HUES6 (cell line): ENCODE measurements around the gene NEU2.

Source experiments
- H3K27ac ChIP-seq: 2 replicates; pipeline ENCODE4 v1.7.0; 2013; ENCODE audit warnings: low read depth, mild to moderate bottlenecking, low read length, inconsistent platforms
- H3K27me3 ChIP-seq: 2 replicates; pipeline ENCODE4 v1.6.1; 2013; ENCODE audit warnings: low read length; ENCODE audit not compliant: control insufficient read depth, insufficient read depth
- H3K36me3 ChIP-seq: 2 replicates; pipeline ENCODE4 v1.6.1; 2013; ENCODE audit warnings: low read length; ENCODE audit not compliant: control insufficient read depth, insufficient read depth
- H3K4me1 ChIP-seq: 2 replicates; pipeline ENCODE4 v1.6.1; 2013; ENCODE audit warnings: low read length; ENCODE audit not compliant: control insufficient read depth, insufficient read depth
- H3K4me3 ChIP-seq: 2 replicates; pipeline ENCODE4 v1.5.1; 2013; ENCODE audit warnings: low read depth, low read length
- H3K9ac ChIP-seq: one replicate; pipeline ENCODE4 v1.6.1; 2013; ENCODE audit warnings: mild to moderate bottlenecking, low read length
- H3K9me3 ChIP-seq: 2 replicates; pipeline ENCODE4 v1.6.1; 2013; ENCODE audit warnings: low read depth, low read length; ENCODE audit not compliant: control insufficient read depth, insufficient read depth

NEU2 gene

GRCh38 chr2:233072838-233073237, 40.4 kb downstream of the NEU2 start:
- no peak overlapping the region for H3K4me3 ChIP-seq
- H3K9me3 ChIP-seq, result peaks cover 2% of the 10 kb centered on the region; the same call in 1 of the 2 replicates
- H3K9ac ChIP-seq, result no peak overlapping the region
- peaks cover 19% of the 10 kb centered on the region for H3K4me1 ChIP-seq
- no peaks in the 10 kb centered on the region for H3K36me3 ChIP-seq
- no peak overlapping the region for H3K27ac ChIP-seq
- H3K27me3 ChIP-seq, result no peaks in the 10 kb centered on the region

GRCh38 chr2:233074106-233074505, 41.6 kb downstream of the NEU2 start:
- Histone ChIP-seq H3K27ac (no peak overlapping the region), H3K27me3 (no peaks in the 10 kb centered on the region), H3K4me1 (peaks cover 19% of the 10 kb centered on the region), H3K36me3 (no peaks in the 10 kb centered on the region), H3K9me3 (peaks cover 2% of the 10 kb centered on the region; the same call in 1 of the 2 replicates), H3K4me3 (no peak overlapping the region), H3K9ac (no peak overlapping the region)

GRCh38 chr2:233075141-233075965, 42.9 kb downstream of the NEU2 start:
- Histone ChIP-seq H3K36me3 (no peaks in the 10 kb centered on the region), H3K9me3 (peaks cover 2% of the 10 kb centered on the region; the same call in 1 of the 2 replicates), H3K4me1 (peaks cover 19% of the 10 kb centered on the region), H3K4me3 (no peak overlapping the region), H3K27ac (no peak overlapping the region), H3K27me3 (no peaks in the 10 kb centered on the region), H3K9ac (no peak overlapping the region)

GRCh38 chr2:233075966-233076339, 43.5 kb downstream of the NEU2 start:
- H3K27me3 ChIP-seq, result no peaks in the 10 kb centered on the region
- no peak overlapping the region for H3K9ac ChIP-seq
- no peak overlapping the region for H3K4me3 ChIP-seq
- peaks cover 2% of the 10 kb centered on the region; the same call in 1 of the 2 replicates for H3K9me3 ChIP-seq
- H3K27ac ChIP-seq, result no peak overlapping the region
- H3K4me1 ChIP-seq, result peaks cover 19% of the 10 kb centered on the region
- no peaks in the 10 kb centered on the region for H3K36me3 ChIP-seq

DNA sequence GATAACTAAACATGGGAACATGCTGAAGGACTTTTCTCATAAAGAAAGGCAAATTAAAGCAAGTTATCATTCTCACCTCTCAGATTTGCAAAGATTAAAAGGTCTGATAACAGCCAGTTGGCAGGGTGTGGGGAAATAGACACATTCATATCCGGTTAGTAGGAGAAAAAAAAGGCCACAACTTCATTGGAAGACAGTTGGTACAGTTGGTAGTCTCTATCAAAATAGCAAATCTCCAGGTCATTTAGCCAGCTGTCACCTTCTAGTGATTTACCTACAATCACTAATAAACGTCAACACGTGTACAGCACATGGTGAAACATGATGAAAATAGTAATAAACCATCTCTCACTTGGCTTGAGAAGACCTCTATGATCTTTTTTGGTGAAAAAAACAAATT, 44.3 kb downstream of the NEU2 start:
- H3K9ac ChIP-seq, result no peak overlapping the region
- no peak overlapping the region for H3K27ac ChIP-seq
- H3K27me3 ChIP-seq, result no peaks in the 10 kb centered on the region
- H3K9me3 ChIP-seq, result peaks cover 2% of the 10 kb centered on the region; the same call in 1 of the 2 replicates
- no peaks in the 10 kb centered on the region for H3K36me3 ChIP-seq
- peaks cover 19% of the 10 kb centered on the region for H3K4me1 ChIP-seq
- H3K4me3 ChIP-seq, result no peak overlapping the region

DNA sequence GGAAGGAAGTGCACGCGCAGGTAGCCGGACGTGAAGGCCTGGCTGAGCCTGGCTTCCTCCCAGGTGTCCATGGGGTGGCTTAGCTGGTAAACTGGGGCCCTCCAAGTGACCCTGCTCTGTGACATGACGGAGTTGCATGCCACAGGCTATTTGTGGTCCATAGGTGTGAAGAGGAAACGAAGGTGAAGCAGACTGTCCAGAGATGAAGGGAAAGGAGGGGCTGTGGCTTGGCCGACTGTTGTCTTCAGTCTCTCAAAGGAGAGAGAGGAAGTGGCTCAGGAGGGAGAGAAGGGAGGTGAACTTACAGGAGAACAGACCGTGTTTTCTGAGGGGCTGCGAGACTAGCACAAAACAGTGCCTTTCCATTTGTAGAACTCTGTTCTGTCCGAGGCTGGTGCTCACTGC, 47.0 kb downstream of the NEU2 start:
- H3K9me3 ChIP-seq, result no peaks in the 10 kb centered on the region
- no peaks in the 10 kb centered on the region for H3K27me3 ChIP-seq
- no peak overlapping the region for H3K9ac ChIP-seq
- peaks cover 22% of the 10 kb centered on the region for H3K4me1 ChIP-seq
- no peak overlapping the region for H3K27ac ChIP-seq
- no peak overlapping the region for H3K4me3 ChIP-seq
- H3K36me3 ChIP-seq, result no peaks in the 10 kb centered on the region

GRCh38 chr2:233079953-233080835, 47.7 kb downstream of the NEU2 start:
- no peaks in the 10 kb centered on the region for H3K36me3 ChIP-seq
- no peak overlapping the region for H3K27ac ChIP-seq
- H3K4me3 ChIP-seq, result no peak overlapping the region
- no peaks in the 10 kb centered on the region for H3K27me3 ChIP-seq
- H3K9me3 ChIP-seq, result no peaks in the 10 kb centered on the region
- no peak overlapping the region for H3K9ac ChIP-seq
- H3K4me1 ChIP-seq, result peaks cover 18% of the 10 kb centered on the region

- Histone ChIP-seq H3K9ac (no peak overlapping the region), H3K27me3 (no peaks in the 10 kb centered on the region), H3K9me3 (no peaks in the 10 kb centered on the region), H3K4me3 (no peak overlapping the region), H3K36me3 (no peaks in the 10 kb centered on the region), H3K4me1 (peaks cover 12% of the 10 kb centered on the region), H3K27ac (no peak overlapping the region)
Measured at GRCh38 chr2:233080836-233081229, 48.4 kb downstream of the NEU2 start.

DNA sequence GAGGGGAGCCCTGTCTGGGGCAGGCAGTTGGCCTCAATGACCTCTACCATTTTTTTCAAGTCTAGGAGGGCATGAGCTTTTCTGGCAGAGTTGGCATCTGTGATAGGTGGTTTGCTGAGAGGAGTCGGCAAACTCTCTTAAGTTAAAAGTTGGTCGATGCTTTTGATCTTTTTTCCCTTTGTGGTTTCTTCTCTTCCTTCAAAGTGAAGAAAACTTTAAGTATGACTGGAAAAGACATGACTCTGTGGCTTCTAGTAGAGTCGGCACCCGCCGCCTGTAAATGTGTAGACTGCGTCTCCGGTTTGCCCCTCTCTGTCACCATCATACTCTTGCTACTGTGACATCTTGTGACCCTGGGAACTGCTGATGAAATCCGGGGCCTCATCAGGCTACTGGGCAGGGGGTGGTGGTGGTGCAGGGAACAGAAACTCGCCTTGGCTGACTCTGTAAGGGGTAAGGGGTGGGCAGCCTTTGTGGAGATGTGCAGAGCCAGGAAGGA, 48.8 kb downstream of the NEU2 start:
- H3K36me3 ChIP-seq, result no peaks in the 10 kb centered on the region
- no peaks in the 10 kb centered on the region for H3K9me3 ChIP-seq
- no peak overlapping the region for H3K27ac ChIP-seq
- no peak overlapping the region for H3K4me3 ChIP-seq
- H3K27me3 ChIP-seq, result no peaks in the 10 kb centered on the region
- H3K9ac ChIP-seq, result no peak overlapping the region
- peaks cover 8% of the 10 kb centered on the region for H3K4me1 ChIP-seq

DNA sequence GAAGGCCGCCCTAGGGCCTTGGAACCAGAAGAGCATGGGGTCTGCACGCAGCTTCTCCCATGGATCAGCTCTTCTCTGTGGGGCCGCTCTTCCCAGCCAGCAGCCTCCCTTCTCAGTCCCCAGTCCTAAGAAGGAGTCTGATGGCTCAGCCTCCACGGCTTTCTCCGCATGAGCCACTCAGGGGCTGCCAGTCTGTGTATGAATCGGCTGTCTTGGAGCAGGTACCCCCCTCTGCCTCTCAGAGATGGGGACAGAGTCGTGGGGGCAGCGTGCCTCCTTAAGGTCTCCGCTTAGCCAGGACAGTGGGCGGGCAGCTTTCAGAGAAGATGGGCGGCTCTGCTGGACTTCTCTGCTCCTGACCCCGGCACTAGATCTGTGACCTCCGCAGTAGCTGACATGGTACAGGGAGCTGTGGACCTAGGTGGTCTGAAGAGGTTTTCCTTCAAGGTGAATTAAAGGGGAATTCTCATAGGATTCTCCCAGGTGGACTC, 49.3 kb downstream of the NEU2 start:
- Histone ChIP-seq H3K4me1 (peaks cover 7% of the 10 kb centered on the region; the same call in 1 of the 2 replicates), H3K27ac (no peak overlapping the region), H3K36me3 (no peaks in the 10 kb centered on the region), H3K27me3 (no peaks in the 10 kb centered on the region), H3K9ac (no peak overlapping the region), H3K4me3 (no peak overlapping the region), H3K9me3 (no peaks in the 10 kb centered on the region)
